DMS 273 treated with DMSO at 0.1 percent for 48 hours (cell line): ENCODE results near the gene SLC25A15.

Source experiments
- DNase-seq: peaks from one replicate; lab custom pipeline; 2025; lab: John Stamatoyannopoulos, UW

Gene SLC25A15

GRCh38 chr13:40789275-40790153, at the start of gene SLC25A15:
SLC25A15 (plus strand) TSS chr13:40789611; CDS start chr13:40793227, 3,616 bp downstream.
- no peak for DNase-seq

- no peak for DNase-seq
Observed at GRCh38 chr13:40749327-40749726, 40.1 kb upstream of the SLC25A15 start.

GRCh38 chr13:40755082-40755700, 34.2 kb upstream of the SLC25A15 start:
- DNase-seq, result no peak

- no peak for DNase-seq
Observed at GRCh38 chr13:40756042-40756441, 33.4 kb upstream of the SLC25A15 start.

- no peak for DNase-seq
Observed at GRCh38 chr13:40758811-40759210, 30.6 kb upstream of the SLC25A15 start.

- no peak for DNase-seq
Observed at GRCh38 chr13:40762849-40763248, 26.6 kb upstream of the SLC25A15 start.

GRCh38 chr13:40764587-40765403, 24.6 kb upstream of the SLC25A15 start:
- no peak for DNase-seq

- no peak for DNase-seq
Observed at GRCh38 chr13:40765602-40766001, 23.8 kb upstream of the SLC25A15 start.

- DNase-seq, result no peak
Observed at GRCh38 chr13:40769970-40770369, 19.4 kb upstream of the SLC25A15 start.

GRCh38 chr13:40770609-40770933, 18.8 kb upstream of the SLC25A15 start:
- no peak for DNase-seq

GRCh38 chr13:40770934-40771618, 18.3 kb upstream of the SLC25A15 start, which contains the start of gene MRPS31:
MRPS31 (minus strand) TSS chr13:40771190; CDS start chr13:40771136, 54 bp downstream.
- peak; percentile 80 for DNase-seq

- no peak for DNase-seq
Observed at GRCh38 chr13:40772765-40773473, 16.5 kb upstream of the SLC25A15 start.

- no peak for DNase-seq
Observed at GRCh38 chr13:40774672-40775071, 14.7 kb upstream of the SLC25A15 start.

- DNase-seq, result no peak
Observed at GRCh38 chr13:40776232-40776631, 13.2 kb upstream of the SLC25A15 start.

- DNase-seq, result no peak
Observed at GRCh38 chr13:40776681-40777165, 12.7 kb upstream of the SLC25A15 start.

- DNase-seq, result peak; percentile 55
Observed at GRCh38 chr13:40777166-40777808, 12.1 kb upstream of the SLC25A15 start.

- DNase-seq, result no peak
Observed at GRCh38 chr13:40777809-40778175, 11.6 kb upstream of the SLC25A15 start.

GRCh38 chr13:40779049-40779448, 10.4 kb upstream of the SLC25A15 start:
- DNase-seq, result no peak

- no peak for DNase-seq
Observed at GRCh38 chr13:40779796-40780285, 9.6 kb upstream of the SLC25A15 start.

- no peak for DNase-seq
Observed at GRCh38 chr13:40780822-40781401, 8.5 kb upstream of the SLC25A15 start.
